Measurements from ENCODE around the gene TMA16. TPM values are rescaled to one million over a fixed set of nuclear protein-coding genes. Genes with fewer than 3 reads are reported as not detected.

Gene TMA16
- total and polyA plus RNA-seq, 11 donors = 6.1 to 16.9 (median 11.5) TPM

GRCh38 chr4:163527172-163527571, 32.7 kb downstream of the TMA16 start:
- no peak overlapping the region for H3K4me3 ChIP-seq
- TF ChIP-seq POLR2A (IDR thresholded peaks at IDR 0.05) = no peak
- TF ChIP-seq, protein P1, sequence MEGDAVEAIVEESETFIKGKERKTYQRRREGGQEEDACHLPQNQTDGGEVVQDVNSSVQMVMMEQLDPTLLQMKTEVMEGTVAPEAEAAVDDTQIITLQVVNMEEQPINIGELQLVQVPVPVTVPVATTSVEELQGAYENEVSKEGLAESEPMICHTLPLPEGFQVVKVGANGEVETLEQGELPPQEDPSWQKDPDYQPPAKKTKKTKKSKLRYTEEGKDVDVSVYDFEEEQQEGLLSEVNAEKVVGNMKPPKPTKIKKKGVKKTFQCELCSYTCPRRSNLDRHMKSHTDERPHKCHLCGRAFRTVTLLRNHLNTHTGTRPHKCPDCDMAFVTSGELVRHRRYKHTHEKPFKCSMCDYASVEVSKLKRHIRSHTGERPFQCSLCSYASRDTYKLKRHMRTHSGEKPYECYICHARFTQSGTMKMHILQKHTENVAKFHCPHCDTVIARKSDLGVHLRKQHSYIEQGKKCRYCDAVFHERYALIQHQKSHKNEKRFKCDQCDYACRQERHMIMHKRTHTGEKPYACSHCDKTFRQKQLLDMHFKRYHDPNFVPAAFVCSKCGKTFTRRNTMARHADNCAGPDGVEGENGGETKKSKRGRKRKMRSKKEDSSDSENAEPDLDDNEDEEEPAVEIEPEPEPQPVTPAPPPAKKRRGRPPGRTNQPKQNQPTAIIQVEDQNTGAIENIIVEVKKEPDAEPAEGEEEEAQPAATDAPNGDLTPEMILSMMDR (IDR thresholded peaks at IDR 0.05) = no peak
- no peak overlapping the region for H3K27ac ChIP-seq
- no peak for ATAC-seq
- WGBS, 4 donors = 86 to 92% (median 87%) methylated on average over 2 of the region's 2 CpGs
- no peaks in the 10 kb centered on the region for H3K4me1 ChIP-seq
- H3K9me3 ChIP-seq = no peaks in the 10 kb centered on the region
- intact Hi-C loops (cut with DNase I) = no loop called here
- no peaks in the 10 kb centered on the region for H3K27me3 ChIP-seq
- H3K36me3 ChIP-seq = peaks cover 0 to 90% (median 56%) of the 10 kb centered on the region in 9 donors
- DNase-seq = no peak

- intact Hi-C loops (cut with DNase I) = no loop called here
- H3K36me3 ChIP-seq = peaks cover 0 to 85% (median 50%) of the 10 kb centered on the region in 9 donors
- no peaks in the 10 kb centered on the region for H3K9me3 ChIP-seq
- WGBS, 4 donors = 90 to 97% (median 94%) methylated on average over 4 of the region's 4 CpGs
- H3K27me3 ChIP-seq = no peaks in the 10 kb centered on the region
- TF ChIP-seq, protein P1 (IDR thresholded peaks at IDR 0.05) = no peak
- TF ChIP-seq POLR2A (IDR thresholded peaks at IDR 0.05) = no peak
- no peak overlapping the region for H3K27ac ChIP-seq
- no peaks in the 10 kb centered on the region for H3K4me1 ChIP-seq
- no peak overlapping the region for H3K4me3 ChIP-seq
- ATAC-seq (no peak), DNase-seq (no peak)
These were observed 34.2 kb downstream of the TMA16 start for GRCh38 chr4:163528653-163529052.

DNA sequence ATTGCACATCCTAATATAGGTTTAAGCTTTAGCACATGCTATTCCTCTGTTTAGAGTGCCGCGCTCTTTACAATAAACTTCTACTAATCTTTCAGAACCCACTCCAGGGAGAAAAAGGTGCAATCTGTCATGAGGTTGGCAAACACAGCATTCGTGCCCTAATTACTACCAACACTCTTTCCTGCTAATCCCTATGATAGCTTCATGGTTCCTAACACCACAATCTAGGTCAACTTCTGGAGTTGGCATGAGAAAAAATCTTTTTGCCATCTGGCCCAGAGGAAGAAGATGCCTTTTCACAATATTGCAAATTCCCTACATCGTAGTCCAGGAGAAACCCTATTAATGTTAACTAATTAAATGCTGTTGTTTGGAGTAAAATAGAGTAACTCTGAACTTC, 39.6 kb downstream of the TMA16 start:
- H3K9me3 ChIP-seq = no peaks in the 10 kb centered on the region
- no peaks in the 10 kb centered on the region for H3K27me3 ChIP-seq
- intact Hi-C loops (cut with DNase I) = no loop called here
- no peak overlapping the region for H3K27ac ChIP-seq
- no peaks in the 10 kb centered on the region for H3K4me1 ChIP-seq
- DNase-seq (no peak), ATAC-seq (no peak)
- no peak overlapping the region for H3K4me3 ChIP-seq
- 91 to 94% (median 92%) methylated on average over 4 of the region's 4 CpGs for WGBS, 4 donors
- TF ChIP-seq, protein P1 (IDR thresholded peaks at IDR 0.05) = no peak
- peaks cover 0 to 57% (median 21%) of the 10 kb centered on the region in 9 donors for H3K36me3 ChIP-seq

GRCh38 chr4:163535657-163536056, 41.2 kb downstream of the TMA16 start:
- Histone ChIP-seq H3K4me3 (no peak overlapping the region), H3K4me1 (no peaks in the 10 kb centered on the region), H3K9me3 (no peaks in the 10 kb centered on the region), H3K36me3 (peaks cover 0 to 54% (median 8%) of the 10 kb centered on the region in 9 donors), H3K27me3 (no peaks in the 10 kb centered on the region), H3K27ac (no peak overlapping the region)
- intact Hi-C loops (cut with DNase I) = no loop called here
- ATAC-seq (no peak), DNase-seq (no peak)
- no peak for TF ChIP-seq POLR2A (IDR thresholded peaks at IDR 0.05)
- TF ChIP-seq, protein P1 (IDR thresholded peaks at IDR 0.05) = peak in 1 of 12 donors; percentile 1
- WGBS, 4 donors = 84 to 97% (median 90%) methylated on average over 1 of the region's 1 CpG

Measured in heart left ventricle (tissue), 16 donors.